Peyer's patch (tissue), 4 donors: ENCODE results near the gene GAMT. TPM values are rescaled to one million over a fixed set of nuclear protein-coding genes. Genes with fewer than 3 reads are reported as not detected.

Experiments
- DNase-seq, 3 donors: peaks; one replicate each; pipeline ENCODE4 v3.0.0-alpha.2; 2017 to 2019
- H3K27ac ChIP-seq, 4 donors: fragments of 200-600 bp; sonication (generic); one replicate each; pipeline ENCODE4 v1.5.1; 2016 to 2019
- H3K27me3 ChIP-seq, 2 donors: fragments of 200-600 bp; sonication (generic); one replicate each; pipeline ENCODE4 v1.5.1; 2019
- H3K36me3 ChIP-seq, 3 donors: fragments of 200-600 bp; sonication (generic); one replicate each; pipeline ENCODE4 v1.5.1; 2016 to 2019
- H3K4me1 ChIP-seq, 4 donors: fragments of 200-600 bp; sonication (generic); one replicate each; pipeline ENCODE4 v1.5.1; 2016 to 2019
- H3K4me3 ChIP-seq, 4 donors: fragments of 200-600 bp; sonication (generic); 1 replicate in 3 of 4; 2 replicates in 1 of 4; pipeline ENCODE4 v1.5.1; 2016 to 2019; ENCODE audit warnings: mild to moderate bottlenecking in 1 of 4
- H3K9me3 ChIP-seq, 4 donors: fragments of 200-600 bp; sonication (generic); one replicate each; pipeline ENCODE4 v1.5.1; 2016 to 2019; ENCODE audit warnings: mild to moderate bottlenecking in 1 of 4
- CTCF ChIP-seq, 6 experiments: fragments of 450-650 bp in 4 of 6; fragments of 200-600 bp in 2 of 6; sonication (generic) in 1 of 6; IDR thresholded peaks; one replicate each; pipeline ENCODE4 v1.5.1; 2017 to 2019; ENCODE audit warnings: antibody characterized with exemption in 6 of 6, mild to moderate bottlenecking in 3 of 6, moderate library complexity in 1 of 6
- POLR2A ChIP-seq, 2 donors: fragments of 450-650 bp; IDR thresholded peaks; one replicate each; pipeline ENCODE4 v1.5.1; 2017; ENCODE audit warnings: antibody characterized with exemption in 2 of 2, mild to moderate bottlenecking in 2 of 2, moderate library complexity in 2 of 2
- total RNA-seq, 4 donors: library from RNA; depleted of rRNA; stranded (reverse); fragments of >200 nt; gene quantifications; one replicate each; pipeline ENCODE4 v1.1.0, GENCODE V29; 2016

Gene GAMT
- total RNA-seq, 4 donors from 2014 or later = 2.5 to 3.1 TPM; not detected in 2

GRCh38 chr19:1434040-1434366 lies 32.7 kb upstream of the GAMT start:
- DNase-seq = no peak
- no peak for TF ChIP-seq POLR2A (IDR thresholded peaks at IDR 0.05)
- no peak for TF ChIP-seq CTCF (IDR thresholded peaks at IDR 0.05)
- Histone ChIP-seq H3K4me3 (no peak overlapping the region), H3K4me1 (peaks cover 0 to 4% (median under 1%) of the 10 kb centered on the region in 4 donors), H3K9me3 (no peaks in the 10 kb centered on the region), H3K27me3 (no peaks in the 10 kb centered on the region), H3K27ac (no peak overlapping the region), H3K36me3 (peaks cover 0 to 66% (median 0%) of the 10 kb centered on the region in 3 donors)

- peaks cover 0 to 73% (median 0%) of the 10 kb centered on the region in 3 donors for H3K36me3 ChIP-seq
These were observed 32.0 kb upstream of the GAMT start for GRCh38 chr19:1433119-1434039.

GRCh38 chr19:1432507-1432887 lies 31.2 kb upstream of the GAMT start:
- Histone ChIP-seq H3K27me3 (no peaks in the 10 kb centered on the region), H3K4me1 (no peaks in the 10 kb centered on the region), H3K36me3 (peaks cover 0 to 80% (median 0%) of the 10 kb centered on the region in 3 donors), H3K4me3 (no peak overlapping the region), H3K9me3 (no peaks in the 10 kb centered on the region), H3K27ac (no peak overlapping the region)
- TF ChIP-seq POLR2A (IDR thresholded peaks at IDR 0.05) = no peak
- TF ChIP-seq CTCF (IDR thresholded peaks at IDR 0.05) = no peak
- no peak for DNase-seq

More at GRCh38 chr19:1433119-1434039, 32.0 kb upstream of the GAMT start:
- no peak overlapping the region for H3K27ac ChIP-seq
- no peak for DNase-seq
- H3K9me3 ChIP-seq = no peaks in the 10 kb centered on the region
- no peak overlapping the region for H3K4me3 ChIP-seq
- no peaks in the 10 kb centered on the region for H3K27me3 ChIP-seq
- TF ChIP-seq POLR2A (IDR thresholded peaks at IDR 0.05) (no peak), CTCF (IDR thresholded peaks at IDR 0.05) (no peak)
- H3K4me1 ChIP-seq = peaks cover 0 to 4% (median 0%) of the 10 kb centered on the region in 4 donors

- Histone ChIP-seq H3K27ac (no peak overlapping the region), H3K9me3 (no peaks in the 10 kb centered on the region), H3K36me3 (peaks cover 0 to 85% (median 0%) of the 10 kb centered on the region in 3 donors), H3K4me1 (no peaks in the 10 kb centered on the region), H3K27me3 (no peaks in the 10 kb centered on the region), H3K4me3 (no peak overlapping the region)
- TF ChIP-seq CTCF (IDR thresholded peaks at IDR 0.05) (no peak), POLR2A (IDR thresholded peaks at IDR 0.05) (no peak)
- no peak for DNase-seq
These were observed 30.6 kb upstream of the GAMT start for GRCh38 chr19:1431759-1432506.

GRCh38 chr19:1430246-1430645 lies 28.9 kb upstream of the GAMT start:
- H3K36me3 ChIP-seq = peaks cover 0 to 95% (median 0%) of the 10 kb centered on the region in 3 donors
- TF ChIP-seq CTCF (IDR thresholded peaks at IDR 0.05) (no peak), POLR2A (IDR thresholded peaks at IDR 0.05) (no peak)

More at GRCh38 chr19:1430246-1430645, 28.9 kb upstream of the GAMT start:
- no peak for DNase-seq
- H3K27me3 ChIP-seq = no peaks in the 10 kb centered on the region
- H3K27ac ChIP-seq = peak overlapping the region in 1 of 4 donors; percentile 39
- H3K4me3 ChIP-seq = no peak overlapping the region
- H3K9me3 ChIP-seq = no peaks in the 10 kb centered on the region
- no peaks in the 10 kb centered on the region for H3K4me1 ChIP-seq
